ENCODE data around the gene SLC37A3.

- TF ChIP-seq CTCF (IDR thresholded peaks at IDR 0.05) = no peak
- TF ChIP-seq POLR2A (IDR thresholded peaks at IDR 0.05) = no peak
These were observed 68.2 kb downstream of the SLC37A3 start for GRCh38 chr7:140330128-140330527.

Data from heart left ventricle (tissue), 13 donors.